Central memory CD4-positive, alpha-beta T cell (primary cell): Measurements from ENCODE around the gene PDPK1.
"Not testable (repeated sequence)": the region's sequence is repeated elsewhere in the genome, so short reads cannot be mapped to it uniquely, and the experiment has no call there.

Experiments
- DNase-seq: peaks from one replicate; pipeline ENCODE4 v3.0.0; 2022

The PDPK1 gene

DNA sequence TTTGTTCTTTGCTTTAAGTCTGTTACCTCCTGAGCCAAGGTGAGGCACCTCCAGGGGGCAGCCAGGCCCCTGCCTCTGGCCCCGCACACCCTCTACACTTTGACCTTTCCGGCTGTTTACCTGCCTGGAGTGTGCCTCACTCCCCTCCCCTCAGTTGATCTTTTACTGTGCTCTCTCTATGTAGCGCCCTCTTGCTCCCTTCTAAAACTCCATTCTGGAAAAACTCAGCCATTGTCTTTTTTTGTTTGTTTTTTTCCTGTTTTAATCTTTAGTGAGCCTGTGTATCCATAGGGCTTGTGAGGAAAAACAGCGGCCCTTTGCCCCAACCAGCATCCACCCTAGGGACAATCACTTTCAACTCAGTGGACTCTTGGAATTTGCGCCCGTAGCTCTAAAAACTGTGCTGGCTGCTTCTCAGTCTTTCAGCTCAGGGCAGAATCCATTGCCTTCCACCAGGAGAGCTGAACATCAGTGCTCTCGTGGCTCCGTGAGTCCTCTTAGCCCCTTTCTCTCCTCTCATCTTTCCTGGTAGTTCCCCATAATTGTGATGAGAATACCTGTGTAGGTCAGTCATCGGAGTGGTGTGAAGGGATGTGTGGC, 13.4 kb upstream of the PDPK1 start:
- DNase-seq, result no peak

DNA sequence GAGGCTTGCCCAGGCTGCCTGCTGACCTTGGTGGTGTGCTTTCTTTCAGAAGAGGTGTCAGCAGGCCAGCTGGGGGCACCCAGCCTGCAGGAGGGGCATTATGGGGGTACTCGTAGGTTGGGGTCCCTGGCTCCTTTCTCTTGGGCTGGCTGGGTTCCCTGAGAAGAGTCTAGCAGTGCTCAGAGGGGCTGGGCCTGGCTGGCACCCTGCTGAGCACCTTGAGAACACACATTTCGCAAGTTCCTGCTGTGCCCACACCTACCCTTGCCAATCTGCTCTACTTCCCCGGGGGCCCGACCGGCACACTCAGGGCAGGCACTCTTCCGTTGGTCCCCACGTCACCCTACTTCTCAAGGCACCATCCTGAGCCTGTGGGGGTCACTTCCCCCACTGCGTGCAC, 11.7 kb upstream of the PDPK1 start:
- no peak for DNase-seq

DNA sequence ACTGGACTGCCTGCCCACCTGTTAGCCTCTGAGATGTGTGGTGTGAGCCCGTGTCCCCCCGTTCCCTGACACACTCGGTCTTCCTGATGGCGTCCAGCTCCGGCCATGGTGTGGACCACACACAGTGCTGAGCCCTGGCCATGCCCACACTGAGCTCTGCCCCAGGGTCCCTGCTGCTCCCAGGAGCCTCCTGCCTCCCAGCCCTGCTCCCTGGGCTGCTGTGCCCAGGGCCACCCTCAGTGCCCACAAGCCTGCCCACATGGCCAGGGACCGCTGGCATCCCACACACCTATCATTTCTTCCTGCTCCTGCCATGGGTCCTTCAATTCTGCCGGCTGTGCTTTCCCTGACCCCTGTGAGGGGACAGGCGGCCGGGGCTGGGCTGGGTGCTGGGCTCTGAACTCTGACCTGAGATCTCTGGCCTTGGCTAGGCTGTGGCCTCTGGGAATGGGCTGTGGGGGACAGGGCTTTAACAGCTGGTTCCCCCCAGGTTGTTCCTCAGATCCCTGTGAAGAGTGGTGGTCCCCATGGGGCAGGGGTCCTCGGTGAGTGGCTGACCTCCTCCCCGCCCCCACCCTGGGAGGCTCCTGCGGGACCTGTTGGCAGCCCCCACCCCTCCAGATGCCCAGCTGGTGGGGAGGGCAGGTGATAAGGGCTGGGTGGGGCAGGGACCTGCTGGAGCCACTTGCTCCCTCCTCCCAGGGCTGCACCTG, 10.6 kb upstream of the PDPK1 start:
- no peak for DNase-seq

DNA sequence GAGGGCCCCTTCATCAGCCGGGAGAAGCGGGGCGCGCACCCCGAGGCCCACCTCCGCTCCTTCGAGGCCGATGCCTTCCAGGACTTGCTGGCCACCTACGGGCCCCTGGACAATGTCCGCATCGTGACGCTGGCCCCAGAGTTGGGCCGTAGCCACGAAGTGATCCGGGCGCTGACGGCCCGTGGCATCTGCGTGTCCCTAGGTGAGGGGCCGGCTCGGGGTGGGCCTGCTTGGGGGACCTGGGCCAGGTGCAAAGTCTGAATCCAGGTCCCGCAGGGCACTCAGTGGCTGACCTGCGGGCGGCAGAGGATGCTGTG, 10.1 kb upstream of the PDPK1 start:
- DNase-seq, result no peak

DNA sequence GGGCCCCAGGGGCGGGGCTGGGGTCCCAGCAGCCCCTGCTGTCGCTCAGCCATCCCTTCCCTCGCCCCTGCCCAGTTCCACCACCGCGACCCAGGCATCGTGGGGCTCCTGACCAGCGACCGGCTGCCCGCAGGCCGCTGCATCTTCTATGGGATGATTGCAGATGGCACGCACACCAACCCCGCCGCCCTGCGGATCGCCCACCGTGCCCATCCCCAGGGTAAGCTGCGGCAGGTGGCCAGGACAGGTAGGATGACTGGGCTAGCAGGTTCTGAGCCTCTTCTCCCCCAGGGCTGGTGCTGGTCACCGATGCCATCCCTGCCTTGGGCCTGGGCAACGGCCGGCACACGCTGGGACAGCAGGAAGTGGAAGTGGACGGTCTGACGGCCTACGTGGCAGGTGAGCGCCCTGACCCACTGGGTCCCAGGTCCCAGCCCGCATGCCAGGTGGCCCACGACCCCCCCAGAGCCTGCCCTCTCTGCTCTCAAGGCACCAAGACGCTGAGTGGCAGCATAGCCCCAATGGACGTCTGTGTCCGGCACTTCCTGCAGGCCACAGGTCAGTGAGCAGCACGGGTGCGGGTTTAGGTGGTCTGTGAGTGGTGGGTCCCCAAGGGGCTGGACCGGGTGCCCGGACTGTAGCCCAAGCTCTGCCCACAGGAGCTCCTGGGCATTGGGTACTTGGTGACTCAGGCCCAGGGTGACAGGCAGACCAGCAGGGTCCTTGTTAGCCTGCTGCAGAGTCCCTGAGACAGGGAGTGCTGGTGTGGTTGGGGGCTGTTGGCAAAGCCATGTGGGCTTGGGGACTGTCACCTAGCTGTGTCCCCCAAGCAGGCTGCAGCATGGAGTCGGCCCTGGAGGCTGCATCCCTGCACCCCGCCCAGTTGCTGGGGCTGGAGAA, 9.4 kb upstream of the PDPK1 start:
- DNase-seq, result no peak

DNA sequence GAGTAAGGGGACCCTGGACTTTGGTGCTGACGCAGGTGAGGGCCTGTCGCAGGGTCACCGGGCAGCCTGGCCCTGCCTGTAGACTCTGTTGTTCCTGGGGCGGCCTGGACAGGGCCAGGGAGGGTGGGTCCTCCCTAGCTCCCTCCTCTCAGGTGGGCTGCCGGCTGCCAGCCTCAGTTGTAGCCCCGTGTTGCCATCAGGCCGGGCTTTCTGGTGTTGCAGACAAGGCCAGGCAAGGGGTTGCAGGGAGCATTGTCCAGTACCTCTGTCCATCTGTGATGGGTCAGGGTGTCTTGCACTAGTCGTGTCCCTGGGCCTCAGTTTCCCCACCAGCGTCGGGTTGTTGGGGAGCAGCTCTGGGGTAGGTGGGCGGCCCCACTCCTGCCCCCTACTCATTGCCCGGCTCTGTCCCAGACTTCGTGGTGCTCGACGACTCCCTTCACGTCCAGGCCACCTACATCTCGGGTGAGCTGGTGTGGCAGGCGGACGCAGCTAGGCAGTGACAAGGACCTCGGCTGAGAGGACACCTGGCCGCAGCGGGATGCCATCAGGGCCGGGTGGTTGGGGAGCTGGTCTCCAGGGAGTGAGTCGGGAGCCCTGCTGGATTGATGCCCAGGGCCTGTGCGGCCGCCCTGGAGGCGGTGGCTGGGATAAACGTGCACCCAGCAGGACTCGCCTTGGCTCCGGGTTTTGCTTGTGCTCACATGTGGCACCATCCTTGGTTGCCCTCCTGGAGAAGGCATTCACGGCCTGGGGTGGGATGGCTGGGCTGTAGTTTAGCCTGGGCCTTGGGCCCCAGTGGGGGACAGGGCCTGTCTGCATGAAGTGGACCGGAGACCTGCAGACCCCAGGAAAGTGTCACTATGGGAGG, 8.5 kb upstream of the PDPK1 start:
- no peak for DNase-seq

DNA sequence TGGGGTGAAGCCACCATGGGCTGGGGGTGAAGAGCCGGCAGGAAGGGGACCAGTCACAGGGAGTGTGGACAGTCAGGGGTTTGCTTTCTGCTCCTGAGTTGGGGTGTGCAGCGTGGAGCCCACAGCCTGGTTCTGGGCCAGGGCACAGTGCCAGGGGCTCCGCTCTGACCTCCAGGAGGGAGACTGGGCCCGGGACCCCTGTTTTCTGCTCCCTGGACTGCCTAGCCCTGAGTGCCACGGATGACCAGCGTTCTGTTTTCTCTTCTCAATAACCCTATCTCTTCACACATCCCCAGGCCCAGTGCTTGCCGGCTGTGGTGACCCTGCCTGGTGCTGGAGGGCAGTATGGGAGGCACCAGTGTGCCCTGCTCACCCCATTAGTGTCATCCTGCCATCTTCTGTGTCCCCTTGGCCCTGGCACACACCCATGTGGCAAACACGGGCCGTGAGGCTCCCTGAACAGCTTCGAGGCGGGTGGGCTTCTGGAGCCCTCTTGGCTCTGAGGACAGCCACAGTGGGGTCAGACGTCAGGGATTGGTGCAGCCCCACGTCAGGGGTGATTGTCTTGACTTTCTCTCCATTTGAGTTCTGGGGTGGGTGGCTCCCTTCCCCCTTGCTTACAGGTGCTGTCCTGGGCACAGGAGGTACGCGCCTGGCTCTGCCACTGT, 7.7 kb upstream of the PDPK1 start:
- no peak for DNase-seq

DNA sequence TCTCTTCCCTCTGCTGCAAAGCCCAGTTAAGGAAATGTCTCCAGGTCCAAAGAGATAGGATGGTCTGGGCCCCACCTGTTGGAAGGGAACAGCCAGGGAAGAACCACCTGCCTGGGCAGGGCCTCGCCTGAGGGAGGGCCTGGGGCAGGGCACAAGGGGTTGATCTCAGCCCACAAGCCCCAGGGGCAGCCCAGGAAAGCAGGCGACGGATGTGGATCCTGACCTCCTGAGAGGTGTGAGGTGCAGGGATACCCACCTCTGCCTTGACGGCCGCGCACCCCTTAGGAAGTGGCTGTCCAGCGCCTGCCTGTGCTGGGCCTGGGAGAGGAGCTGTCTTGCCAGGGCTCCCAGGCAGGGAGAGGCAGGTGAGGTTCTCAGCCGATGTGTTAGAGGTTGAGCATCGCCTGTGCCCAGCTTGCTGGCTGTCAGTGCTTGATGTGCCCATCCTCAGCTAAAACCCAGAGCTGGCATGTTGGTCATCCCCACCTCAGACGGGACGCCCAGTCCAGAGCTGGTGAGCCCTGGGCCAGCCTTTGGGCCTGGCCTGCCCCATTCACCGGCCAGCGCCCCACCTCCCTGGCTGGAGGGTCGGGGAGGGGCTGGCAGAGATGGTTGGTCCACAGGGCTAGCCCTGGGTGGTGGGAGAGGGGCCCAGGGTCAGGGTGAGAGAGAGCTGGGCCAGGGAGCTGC, 7.0 kb upstream of the PDPK1 start:
- no peak for DNase-seq

DNA sequence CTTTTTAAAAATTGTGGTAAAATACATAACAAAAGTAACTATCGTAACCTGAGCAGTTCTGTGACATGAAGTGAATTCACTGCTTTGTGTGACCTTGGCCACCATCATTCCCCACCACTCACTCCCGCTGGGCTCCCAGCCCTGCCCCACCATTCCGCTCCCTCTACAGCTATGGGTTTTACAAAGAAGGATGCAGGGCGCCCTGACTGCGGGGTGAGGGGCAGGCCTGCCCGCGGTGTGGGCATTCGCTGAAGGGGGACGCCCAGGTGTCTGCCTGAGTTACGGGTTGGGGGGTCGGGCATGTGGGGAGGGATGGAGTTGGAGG, 6.5 kb upstream of the PDPK1 start, which contains the start of gene CEMP1:
CEMP1 (minus strand) TSS at position 38 of the 325 bp plus-strand sequence. CDS start 335 bp downstream, outside the sequence.
- DNase-seq, result no peak

DNA sequence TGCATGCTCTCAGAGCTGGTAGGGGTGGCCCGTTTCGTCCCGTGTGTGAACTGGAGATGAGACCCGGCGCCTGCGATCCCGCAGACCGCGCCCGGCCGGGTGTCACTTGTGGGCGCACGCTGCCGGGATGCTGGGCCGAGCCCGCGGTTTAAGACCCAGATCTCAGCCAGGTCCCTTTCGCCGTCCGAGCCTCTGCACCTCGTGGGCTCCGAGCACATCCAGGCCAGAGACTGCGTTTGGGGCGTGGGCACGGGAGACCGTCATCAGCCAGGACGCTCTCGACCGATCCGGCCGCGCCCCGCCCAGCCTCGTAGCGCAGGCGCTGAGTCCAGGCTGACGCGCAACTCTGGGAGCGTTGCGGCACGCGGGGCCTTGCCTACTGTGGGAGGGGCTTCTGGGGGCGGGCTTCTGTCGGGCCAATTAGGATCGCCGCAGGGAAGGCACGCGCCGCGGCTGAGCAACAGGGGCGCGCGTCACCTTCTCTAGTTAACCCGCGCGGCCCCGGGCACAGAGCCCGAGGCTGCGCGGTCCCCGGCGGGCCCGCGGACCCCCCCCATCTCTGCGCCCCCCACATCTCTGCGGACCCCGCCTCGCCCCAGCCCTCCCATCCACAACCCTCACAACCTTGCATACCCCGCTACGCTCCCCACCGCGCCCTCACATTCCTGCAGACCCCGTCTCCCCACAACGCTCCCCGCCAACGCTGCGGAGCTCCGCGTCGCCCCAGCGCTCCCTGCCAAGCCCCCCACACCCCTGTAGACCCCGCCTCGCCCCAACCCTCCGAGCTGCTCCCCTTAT, 5.9 kb upstream of the PDPK1 start:
- peak; percentile 96 for DNase-seq

DNA sequence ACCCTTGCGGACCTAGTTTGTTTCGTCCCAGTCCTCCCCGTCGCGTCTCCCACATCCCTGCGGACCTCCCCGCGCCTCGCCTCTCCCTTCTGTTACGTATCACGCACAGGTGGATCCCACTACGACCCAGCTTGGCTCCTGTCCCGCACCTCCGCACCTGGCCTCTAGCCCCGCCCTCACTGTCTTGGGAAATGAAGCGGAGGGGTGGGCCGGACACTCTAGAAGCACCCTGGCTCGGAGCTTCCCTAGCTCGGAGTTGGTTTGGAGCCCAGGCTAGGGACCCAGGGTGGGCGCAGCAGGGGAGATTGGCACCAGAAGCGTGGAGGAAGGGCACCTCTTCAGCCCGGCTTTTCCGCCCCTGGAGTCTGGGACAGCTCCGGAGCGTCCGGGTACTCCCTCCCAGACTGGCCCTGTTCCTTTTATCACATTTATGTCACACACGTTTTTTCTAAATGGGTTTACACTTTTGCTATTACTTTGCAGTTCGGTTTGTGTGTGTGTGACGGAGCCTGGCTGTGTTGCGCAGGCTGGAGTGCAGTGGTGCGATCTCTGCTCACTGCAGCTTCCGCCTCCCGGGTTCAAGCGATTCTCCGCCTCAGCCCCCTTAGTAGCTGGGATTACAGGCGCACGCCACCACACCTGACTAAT, 5.2 kb upstream of the PDPK1 start:
- DNase-seq, result peak; percentile 74

DNA sequence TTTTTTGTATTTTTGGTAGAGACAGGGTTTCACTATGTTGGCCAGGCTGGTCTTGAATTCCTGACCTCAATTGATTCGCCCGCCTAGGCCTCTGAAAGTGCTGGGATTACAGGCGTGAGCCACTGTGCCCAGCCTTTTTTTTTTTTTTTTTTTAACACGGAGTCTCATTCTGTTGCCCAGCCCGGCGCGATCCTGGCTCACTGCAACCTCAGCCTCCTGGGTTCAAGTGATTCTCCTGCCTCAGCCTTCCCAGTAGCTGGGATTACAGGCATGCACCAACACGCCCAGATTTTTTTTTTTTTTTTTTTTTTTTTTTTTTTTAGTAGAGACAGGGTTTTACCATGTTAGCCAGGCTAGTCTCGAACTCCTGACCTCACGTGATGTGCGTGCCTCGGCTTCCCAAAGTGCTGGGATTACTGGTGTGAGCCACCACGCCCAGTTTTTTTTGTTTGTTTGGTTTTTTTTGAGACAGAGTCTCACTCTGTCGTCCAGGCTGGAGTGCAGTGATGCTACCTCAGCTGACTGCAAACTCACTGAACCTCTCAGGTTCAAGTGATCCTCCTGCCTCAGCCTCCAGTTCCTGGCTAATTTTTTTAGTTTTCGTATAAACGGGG, 4.6 kb upstream of the PDPK1 start:
- not testable (repeated sequence) for DNase-seq

DNA sequence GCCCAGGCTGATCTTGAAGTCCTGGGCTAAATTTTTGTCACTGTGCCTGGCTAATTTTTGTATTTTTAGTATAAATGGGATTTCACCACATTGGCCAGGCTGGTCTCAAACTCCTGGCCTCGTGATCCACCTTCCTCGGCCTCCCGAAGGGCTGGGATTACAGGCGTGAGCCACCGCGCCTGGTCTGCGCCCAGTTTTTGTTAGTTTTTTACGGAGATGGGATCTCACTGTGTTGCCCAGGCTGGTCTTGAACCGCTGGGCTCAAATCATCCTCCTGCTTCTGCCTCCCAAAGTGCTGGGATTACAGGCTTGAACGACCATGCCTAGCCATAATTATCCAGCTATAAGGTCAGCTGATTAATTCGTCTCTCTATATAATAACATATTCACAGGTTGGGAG, 3.9 kb upstream of the PDPK1 start:
- DNase-seq, result no peak

DNA sequence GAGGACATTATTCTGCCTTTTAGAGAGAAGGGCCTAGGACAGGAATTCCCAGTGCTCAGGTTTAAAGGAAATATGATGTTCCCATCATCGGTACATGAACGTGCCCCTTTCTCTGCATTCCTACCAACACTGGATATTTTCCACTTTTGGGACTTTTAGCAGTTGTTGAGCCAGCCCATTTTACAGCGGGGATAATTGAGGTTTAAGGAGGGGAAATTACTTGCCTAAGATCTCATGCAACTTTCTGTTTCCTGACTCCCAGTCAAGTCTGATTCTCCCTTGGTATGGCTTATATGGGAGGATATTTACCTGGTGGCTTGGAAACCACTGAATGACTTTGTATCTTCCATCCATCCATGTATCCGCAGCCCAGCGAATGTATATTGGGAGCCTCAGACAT, 3.5 kb upstream of the PDPK1 start:
- DNase-seq, result not testable (repeated sequence)

DNA sequence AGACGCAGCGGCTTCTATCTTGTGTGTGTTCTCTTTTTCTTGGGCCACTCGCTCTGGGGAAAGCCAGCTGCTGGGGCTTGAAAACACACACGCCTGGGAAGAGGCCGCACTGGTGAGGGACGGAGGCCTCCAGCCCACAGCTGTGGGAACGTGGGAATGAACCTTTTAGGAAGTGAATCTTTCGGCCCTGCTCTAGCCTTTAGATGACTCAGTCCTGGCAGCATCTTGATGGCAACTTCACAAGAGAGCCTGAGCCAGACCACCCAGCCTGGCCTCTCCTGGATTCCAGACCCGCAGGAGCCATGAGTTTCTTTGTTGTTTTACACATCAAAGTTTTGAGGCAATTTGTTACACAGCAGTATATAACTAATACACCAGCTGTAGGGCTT, 2.2 kb upstream of the PDPK1 start:
- no peak for DNase-seq

DNA sequence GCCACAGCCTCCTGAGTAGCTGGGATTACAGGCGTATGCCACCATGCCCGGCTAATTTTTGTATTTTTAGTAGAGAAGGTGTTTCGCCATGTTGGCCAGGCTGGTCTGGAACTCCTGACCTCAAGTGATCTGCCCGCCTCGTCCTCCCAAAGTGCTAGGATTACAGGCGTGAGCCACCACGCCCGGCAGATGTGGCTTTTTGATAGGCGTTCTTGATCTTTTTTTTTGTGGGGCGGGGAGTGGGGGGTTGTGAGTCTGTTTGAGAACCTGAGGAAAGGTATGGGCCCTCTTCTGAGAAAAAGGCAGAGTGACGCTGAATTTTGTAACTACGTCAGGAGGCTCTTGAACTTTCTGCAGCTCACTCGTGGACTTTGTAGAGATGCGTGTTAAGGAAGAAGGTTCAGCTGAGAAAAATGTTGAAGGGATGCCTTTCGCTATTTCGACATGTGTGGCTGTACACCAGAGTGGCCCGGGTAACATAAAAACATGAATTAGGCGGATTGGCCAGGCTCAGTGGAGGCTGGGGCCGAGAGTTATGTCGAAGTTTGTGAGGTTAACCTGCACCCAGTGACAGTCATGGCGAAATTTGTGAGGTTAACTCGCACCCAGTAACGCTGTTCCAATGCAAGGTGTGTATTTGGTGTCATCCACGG, 1.5 kb downstream of the PDPK1 start:
- not testable (repeated sequence) for DNase-seq

DNA sequence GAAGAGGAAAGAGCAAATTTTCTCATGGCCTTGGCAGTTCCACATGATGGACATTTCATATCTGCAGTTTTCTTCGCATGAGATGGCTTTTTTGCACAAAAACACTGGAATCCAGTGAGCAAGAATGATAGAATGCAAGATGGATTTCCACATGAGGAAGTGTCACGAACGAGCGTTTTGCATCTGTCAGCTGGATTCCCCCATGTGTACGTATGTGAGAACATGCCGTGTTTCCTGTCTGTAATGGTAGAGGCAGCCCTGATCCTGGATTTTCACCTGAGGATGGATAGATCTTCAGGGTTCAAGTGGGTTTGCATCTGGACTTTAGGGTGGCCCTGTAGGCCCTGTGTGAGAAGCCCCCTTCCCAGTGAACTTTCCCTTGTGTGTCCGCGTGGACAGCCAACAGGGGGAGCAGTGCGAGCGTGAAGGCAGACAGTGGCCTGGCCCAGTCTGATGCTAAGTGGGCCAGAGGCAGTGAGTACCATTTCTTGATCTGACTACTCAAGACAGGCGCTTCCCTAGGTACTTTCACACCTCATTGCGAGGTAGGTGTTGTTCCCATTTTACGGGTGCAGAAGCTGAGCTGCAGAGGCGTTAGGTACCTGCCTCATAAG, 2.1 kb downstream of the PDPK1 start:
- not testable (repeated sequence) for DNase-seq

DNA sequence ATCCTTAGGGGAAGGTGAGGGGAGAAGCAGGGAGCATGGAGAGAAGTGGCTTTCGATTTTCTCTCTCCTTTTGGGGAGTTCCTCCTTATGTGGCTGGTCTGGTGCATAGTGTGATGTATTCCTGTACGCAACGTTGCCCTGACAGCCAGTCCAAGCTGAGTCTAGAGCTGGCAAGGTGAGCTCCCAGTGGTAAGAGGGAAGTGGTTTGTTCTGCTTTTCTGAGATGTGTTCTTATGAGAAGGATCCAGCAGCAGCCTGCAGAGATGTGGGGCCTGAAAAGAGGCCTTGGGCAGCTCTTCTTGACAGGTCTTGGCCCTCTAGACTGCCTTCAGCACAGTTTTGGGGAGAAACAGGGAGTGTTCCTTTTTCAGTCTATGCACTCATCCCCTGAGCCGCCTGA, 3.1 kb downstream of the PDPK1 start:
- not testable (repeated sequence) for DNase-seq

DNA sequence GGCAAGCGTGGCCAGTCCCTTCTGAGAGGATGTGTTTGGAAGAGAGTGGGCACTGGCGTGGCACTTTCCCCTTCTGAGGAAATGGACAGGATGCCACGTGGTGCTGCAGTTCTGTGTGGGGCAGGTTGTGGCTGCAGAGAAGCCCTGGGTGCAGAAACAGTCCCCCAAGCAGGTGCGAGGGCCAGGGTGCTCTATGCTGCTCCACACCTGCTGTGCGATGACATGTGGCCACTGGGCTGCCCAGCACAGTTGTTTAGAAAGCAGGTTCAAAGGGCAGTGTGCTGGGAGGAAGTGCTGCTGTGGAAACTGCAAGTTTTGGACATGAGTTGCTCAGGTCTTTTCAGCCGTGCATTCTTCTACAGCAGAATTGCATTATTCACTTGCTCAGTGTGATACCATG, 3.6 kb downstream of the PDPK1 start:
- not testable (repeated sequence) for DNase-seq
